DOHH2 (cell line): Measurements from ENCODE around the gene SAPCD1.
A peak's percentile ranks its signal among the peaks of the same experiment; 100 is the strongest.

Source experiments
- H3F3A ChIP-seq: fragments of 200-600 bp; sonication (generic), shearing (Covaris generic); 2 replicates; pipeline ENCODE4 v1.6.0; 2016; ENCODE audit warnings: antibody characterized with exemption, mild to moderate bottlenecking; ENCODE audit not compliant: control insufficient read depth, insufficient read depth
- H3K27ac ChIP-seq: fragments of 200-600 bp; sonication (generic); 2 replicates; pipeline ENCODE4 v1.5.1; 2014; ENCODE audit warnings: low read depth, mild to moderate bottlenecking, low read length, moderate library complexity
- H3K27me3 ChIP-seq: fragments of 200-600 bp; sonication (generic); 2 replicates; pipeline ENCODE4 v1.6.1; 2014; ENCODE audit warnings: mild to moderate bottlenecking, low read length, mixed read lengths; ENCODE audit not compliant: control insufficient read depth
- H3K36me3 ChIP-seq: fragments of 200-600 bp; sonication (generic); 2 replicates; pipeline ENCODE4 v1.6.1; 2014; ENCODE audit warnings: mild to moderate bottlenecking, low read length, moderate library complexity, mixed read lengths; ENCODE audit not compliant: control insufficient read depth
- H3K4me1 ChIP-seq: fragments of 200-600 bp; sonication (generic); 2 replicates; pipeline ENCODE4 v1.6.1; 2014; ENCODE audit warnings: mild to moderate bottlenecking, low read length, mixed read lengths; ENCODE audit not compliant: control insufficient read depth
- H3K4me2 ChIP-seq: fragments of 200-600 bp; sonication (generic); 2 replicates; pipeline ENCODE4 v1.6.0; 2014; ENCODE audit warnings: mild to moderate bottlenecking, low read length, moderate library complexity
- H3K4me3 ChIP-seq: fragments of 200-600 bp; sonication (generic); 2 replicates; pipeline ENCODE4 v1.5.1; 2014; ENCODE audit warnings: mild to moderate bottlenecking, low read length, mixed read lengths
- H3K79me2 ChIP-seq: fragments of 200-600 bp; sonication (generic); 2 replicates; pipeline ENCODE4 v1.6.1; 2014; ENCODE audit warnings: mild to moderate bottlenecking, low read length, mixed read lengths; ENCODE audit not compliant: control insufficient read depth
- H3K9me2 ChIP-seq: fragments of 200-600 bp; sonication (generic); replicated peaks from 2 replicates; pipeline ENCODE4 v1.6.1; 2014; ENCODE audit warnings: mild to moderate bottlenecking, low read length, mixed read lengths; ENCODE audit not compliant: control insufficient read depth
- H3K9me3 ChIP-seq: fragments of 200-600 bp; sonication (generic); 2 replicates; pipeline ENCODE4 v1.6.1; 2014; ENCODE audit warnings: antibody characterized with exemption, low read length, mixed read lengths; ENCODE audit not compliant: control insufficient read depth, insufficient read depth
- H4K20me1 ChIP-seq: fragments of 200-600 bp; sonication (generic); 2 replicates; pipeline ENCODE4 v1.6.0; 2014; ENCODE audit warnings: low read depth, mild to moderate bottlenecking, antibody characterized with exemption, low read length, moderate library complexity; ENCODE audit not compliant: control insufficient read depth, insufficient read depth
- CTCF ChIP-seq: fragments of 200-600 bp; sonication (generic); IDR thresholded peaks from one replicate; pipeline ENCODE4 v1.5.1; 2014; ENCODE audit warnings: antibody characterized with exemption, mild to moderate bottlenecking, low read depth, low read length; ENCODE audit not compliant: poor library complexity, severe bottlenecking
- EZH2phosphoT487 ChIP-seq: fragments of 200-600 bp; sonication (generic); IDR thresholded peaks from 2 replicates; pipeline ENCODE4 v1.6.1; 2017; ENCODE audit warnings: borderline replicate concordance, mild to moderate bottlenecking, antibody characterized with exemption, low read length, moderate library complexity, mixed read lengths

SAPCD1 gene

GRCh38 chr6:31734247-31734820 is 28.1 kb upstream of the SAPCD1 start:
- Histone ChIP-seq H4K20me1 (peaks cover 10% of the 10 kb centered on the region; the same call in 1 of the 2 replicates), H3K27me3 (no peaks in the 10 kb centered on the region), H3K79me2 (peaks cover 40% of the 10 kb centered on the region), H3K27ac (peak overlapping the region; percentile 96), H3F3A (peaks cover 52% of the 10 kb centered on the region), H3K9me2 (no peaks in the 10 kb centered on the region), H3K9me3 (no peaks in the 10 kb centered on the region), H3K4me2 (peak overlapping the region; percentile 93), H3K4me3 (peak overlapping the region; percentile 84), H3K4me1 (peaks cover 57% of the 10 kb centered on the region), H3K36me3 (peaks cover 57% of the 10 kb centered on the region)
- TF ChIP-seq CTCF (no peak), EZH2phosphoT487 (no peak)

GRCh38 chr6:31734821-31735406 is 27.5 kb upstream of the SAPCD1 start:
- Histone ChIP-seq H3K4me3 (peak overlapping the region; percentile 84), H3K27ac (peak overlapping the region; percentile 96), H3F3A (peaks cover 53% of the 10 kb centered on the region), H3K9me3 (no peaks in the 10 kb centered on the region), H3K79me2 (peaks cover 41% of the 10 kb centered on the region), H4K20me1 (peaks cover 8% of the 10 kb centered on the region; the same call in 1 of the 2 replicates), H3K4me2 (peak overlapping the region; percentile 93), H3K27me3 (no peaks in the 10 kb centered on the region), H3K36me3 (peaks cover 57% of the 10 kb centered on the region), H3K4me1 (peaks cover 54% of the 10 kb centered on the region), H3K9me2 (no peaks in the 10 kb centered on the region)
- TF ChIP-seq EZH2phosphoT487 = no peak
- TF ChIP-seq CTCF = no peak

- Histone ChIP-seq H3K27me3 (no peaks in the 10 kb centered on the region), H3K27ac (peak within 1 kb of the TSS; percentile 96), H3F3A (peaks cover 44% of the 10 kb centered on the region), H3K79me2 (peaks cover 54% of the 10 kb centered on the region), H3K4me3 (peak within 1 kb of the TSS; percentile 84), H3K9me3 (no peaks in the 10 kb centered on the region), H3K36me3 (peaks cover 57% of the 10 kb centered on the region), H3K4me1 (peaks cover 55% of the 10 kb centered on the region), H4K20me1 (peaks cover 8% of the 10 kb centered on the region; the same call in 1 of the 2 replicates), H3K4me2 (peak within 1 kb of the TSS; percentile 93), H3K9me2 (no peaks in the 10 kb centered on the region)
- TF ChIP-seq EZH2phosphoT487 (no peak), CTCF (no peak)
These were observed 26.3 kb upstream of the SAPCD1 start, which contains the start of gene CLIC1 for GRCh38 chr6:31736021-31736767. CLIC1 (minus strand) TSS chr6:31736530; CDS start chr6:31736300, 230 bp downstream.
